Lung (tissue), 12 donors: ENCODE data around the gene PPP2R5C. TPM values are rescaled to one million over a fixed set of nuclear protein-coding genes. Genes with fewer than 3 reads are reported as not detected.
A peak's percentile ranks its signal among the peaks of the same experiment; 100 is the strongest.

Experiments used
- ATAC-seq: fragments of 200-7000 bp; cut with Tn5 transposase; one replicate; pipeline ENCODE4 v1.9.1; 2020; ENCODE audit warnings: moderate number of reproducible peaks; ENCODE audit not compliant: insufficient read depth, low FRiP score
- DNase-seq, 3 donors: peaks; one replicate each; pipeline ENCODE4 v3.0.0-alpha.2; 2013 to 2017
- H3K27ac ChIP-seq, 2 donors: one replicate each; pipeline ENCODE4 v1.5.1; 2013; ENCODE audit warnings: mild to moderate bottlenecking in 2 of 2, moderate library complexity in 2 of 2, control low read depth in 1 of 2, inconsistent platforms in 1 of 2, low read depth in 1 of 2, low read length in 1 of 2
- H3K27me3 ChIP-seq, 3 donors: one replicate each; pipeline ENCODE4 v1.5.1; 2013; ENCODE audit warnings: low read length in 2 of 3; ENCODE audit not compliant: control insufficient read depth in 3 of 3, insufficient read depth in 3 of 3
- H3K36me3 ChIP-seq, 4 donors: one replicate each; pipeline ENCODE4 v1.5.1; 2013; ENCODE audit warnings: low read length in 4 of 4, mild to moderate bottlenecking in 1 of 4, moderate library complexity in 1 of 4; ENCODE audit not compliant: control insufficient read depth in 4 of 4, insufficient read depth in 4 of 4
- H3K4me1 ChIP-seq, 5 donors: one replicate each; pipeline ENCODE4 v1.5.1; 2013; ENCODE audit warnings: low read length in 5 of 5, mild to moderate bottlenecking in 2 of 5, moderate library complexity in 1 of 5; ENCODE audit not compliant: control insufficient read depth in 5 of 5, insufficient read depth in 5 of 5
- H3K4me3 ChIP-seq: one replicate; pipeline ENCODE4 v1.5.1; 2013; ENCODE audit warnings: mild to moderate bottlenecking, control low read depth, moderate library complexity
- H3K9ac ChIP-seq, 2 donors: one replicate each; pipeline ENCODE4 v1.5.1; 2013; ENCODE audit warnings: low read length in 2 of 2, control low read depth in 1 of 2; ENCODE audit not compliant: insufficient read depth in 1 of 2
- H3K9me3 ChIP-seq, 4 donors: one replicate each; pipeline ENCODE4 v1.5.1; 2013; ENCODE audit warnings: low read length in 3 of 4, mild to moderate bottlenecking in 1 of 4, moderate library complexity in 1 of 4; ENCODE audit not compliant: control insufficient read depth in 4 of 4, insufficient read depth in 3 of 4
- WGBS, 2 donors: extraction: QIAGEN DNeasy Blood & Tissue Kit; methylation state at CpG; one replicate each; pipeline ENCODE4 v1.1.7; 2013; 5-methylcytosine and 5-hydroxymethylcytosine counted together
- polyA plus RNA-seq, 2 donors: library from polyadenylated mRNA; stranded (reverse); fragments of 200-250 nt; gene quantifications; one replicate each; pipeline ENCODE4 v1.2.1, GENCODE V29; 2013
- total RNA-seq, 2 donors: library from RNA; depleted of rRNA in 1 of 2; stranded (reverse); fragments of >200 nt in 1 of 2; gene quantifications; one replicate each; pipeline ENCODE4 v1.2.1, GENCODE V29; 2014 to 2021
- TF ChIP-seq, protein P1 (sequence below): IDR thresholded peaks from 2 replicates; pipeline ENCODE4 v1.5.1; 2012; ENCODE audit warnings: mild to moderate bottlenecking; ENCODE audit errors: control extremely low read depth, extremely low read depth
- donor health status: control.
- donor health status: control.
- donor health status: Bipolar disorder and iron deficiency.
- donor health status: healthy.
- donor health status: DM: yes; HTN: yes; CAD: no.

The PPP2R5C gene
- total and polyA plus RNA-seq, 4 donors: 66.6 to 180 (median 126) TPM

GRCh38 chr14:101877766-101878165 is 116.3 kb downstream of the PPP2R5C start:
- Histone ChIP-seq H3K27me3 (no peaks in the 10 kb centered on the region), H3K9me3 (peaks cover 0 to 2% (median 0%) of the 10 kb centered on the region in 4 donors), H3K4me1 (peaks cover 0 to 12% (median 0%) of the 10 kb centered on the region in 5 donors), H3K9ac (no peak overlapping the region), H3K27ac (peak overlapping the region; percentile 10 to 76), H3K4me3 (no peak overlapping the region), H3K36me3 (peaks cover 0 to 24% (median 10%) of the 10 kb centered on the region in 4 donors)
- DNase-seq (no peak), ATAC-seq (no peak)
- TF ChIP-seq, protein P1, sequence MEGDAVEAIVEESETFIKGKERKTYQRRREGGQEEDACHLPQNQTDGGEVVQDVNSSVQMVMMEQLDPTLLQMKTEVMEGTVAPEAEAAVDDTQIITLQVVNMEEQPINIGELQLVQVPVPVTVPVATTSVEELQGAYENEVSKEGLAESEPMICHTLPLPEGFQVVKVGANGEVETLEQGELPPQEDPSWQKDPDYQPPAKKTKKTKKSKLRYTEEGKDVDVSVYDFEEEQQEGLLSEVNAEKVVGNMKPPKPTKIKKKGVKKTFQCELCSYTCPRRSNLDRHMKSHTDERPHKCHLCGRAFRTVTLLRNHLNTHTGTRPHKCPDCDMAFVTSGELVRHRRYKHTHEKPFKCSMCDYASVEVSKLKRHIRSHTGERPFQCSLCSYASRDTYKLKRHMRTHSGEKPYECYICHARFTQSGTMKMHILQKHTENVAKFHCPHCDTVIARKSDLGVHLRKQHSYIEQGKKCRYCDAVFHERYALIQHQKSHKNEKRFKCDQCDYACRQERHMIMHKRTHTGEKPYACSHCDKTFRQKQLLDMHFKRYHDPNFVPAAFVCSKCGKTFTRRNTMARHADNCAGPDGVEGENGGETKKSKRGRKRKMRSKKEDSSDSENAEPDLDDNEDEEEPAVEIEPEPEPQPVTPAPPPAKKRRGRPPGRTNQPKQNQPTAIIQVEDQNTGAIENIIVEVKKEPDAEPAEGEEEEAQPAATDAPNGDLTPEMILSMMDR: no peak
- 86 to 89% methylated on average over 7 of the region's 7 CpGs for WGBS, 2 donors

DNA sequence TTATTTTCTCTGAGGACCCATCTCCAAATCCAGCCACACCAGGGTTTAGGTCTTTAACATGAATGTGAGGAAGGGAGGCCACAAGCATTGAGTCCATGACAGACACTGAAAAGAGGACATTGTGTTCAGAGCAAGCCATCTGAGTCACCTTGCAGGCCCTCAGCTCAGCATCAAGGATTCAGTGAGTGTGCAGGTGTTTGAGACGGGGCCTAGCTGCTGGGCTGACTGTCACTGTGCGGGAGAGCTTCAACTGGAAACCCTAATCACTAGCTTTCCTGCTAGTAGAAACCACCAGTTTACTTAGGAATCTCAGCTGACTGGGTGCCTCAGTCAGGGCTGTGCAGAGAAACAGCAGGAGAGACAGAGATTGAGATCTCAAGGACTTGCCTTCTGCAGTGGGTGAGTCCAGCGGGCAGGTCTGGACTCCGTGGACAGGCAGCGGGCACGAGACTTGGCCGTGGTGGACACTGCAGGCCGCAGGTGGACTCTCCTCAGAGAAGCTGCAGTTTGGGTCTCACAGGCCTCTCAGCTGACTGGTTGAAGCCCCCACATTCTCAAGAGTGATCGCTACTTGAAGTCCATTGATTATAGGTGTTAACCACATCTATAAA is 116.8 kb downstream of the PPP2R5C start:
- H3K27me3 ChIP-seq: no peaks in the 10 kb centered on the region
- TF ChIP-seq, protein P1: no peak
- H3K9ac ChIP-seq: no peak overlapping the region
- peak overlapping the region; percentile 10 to 76 for H3K27ac ChIP-seq
- WGBS, 2 donors: 88 to 93% methylated on average over 9 of the region's 9 CpGs
- DNase-seq (no peak), ATAC-seq (no peak)
- peaks cover 0 to 12% (median 0%) of the 10 kb centered on the region in 5 donors for H3K4me1 ChIP-seq
- peaks cover 0 to 24% (median 11%) of the 10 kb centered on the region in 4 donors for H3K36me3 ChIP-seq
- no peak overlapping the region for H3K4me3 ChIP-seq
- peaks cover 0 to 2% (median 0%) of the 10 kb centered on the region in 4 donors for H3K9me3 ChIP-seq

DNA sequence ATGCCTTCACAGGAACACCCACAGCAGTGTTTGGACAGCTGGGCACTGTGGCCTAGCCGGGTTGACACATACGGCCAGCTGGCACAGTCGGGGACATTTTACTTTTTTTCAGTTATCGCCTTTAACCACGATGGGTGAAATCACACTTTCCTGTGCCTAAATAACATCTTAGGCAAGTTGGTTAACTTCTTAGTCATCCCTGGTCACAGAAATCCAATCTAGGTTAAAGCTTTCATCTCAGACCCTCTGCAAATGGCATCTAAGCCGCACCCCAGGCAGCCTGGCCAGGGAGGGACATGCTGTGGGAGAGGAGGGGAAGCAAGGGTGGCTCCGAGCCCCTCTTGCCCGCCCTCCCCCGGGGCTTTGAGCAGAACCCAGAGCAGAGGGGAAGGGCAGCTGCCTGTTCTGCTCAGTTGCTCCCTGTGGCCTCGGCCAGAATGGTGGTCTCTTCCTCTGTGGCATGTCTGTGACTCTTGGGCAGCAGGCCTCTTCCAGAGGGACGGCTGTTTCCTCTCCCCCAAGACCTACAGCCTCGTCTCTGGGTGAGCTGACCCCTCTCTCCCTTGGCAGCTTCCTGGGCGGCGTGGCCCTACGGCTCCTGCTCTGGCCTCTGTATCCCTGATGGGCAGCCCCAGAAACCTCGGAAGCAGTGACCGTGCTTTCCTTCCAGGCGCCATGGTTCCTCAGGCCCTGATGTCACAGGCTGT is 117.5 kb downstream of the PPP2R5C start:
- Histone ChIP-seq H3K27ac (peak overlapping the region in 1 of 2 donors; percentile 76), H3K36me3 (peaks cover 4 to 30% (median 16%) of the 10 kb centered on the region in 4 donors), H3K4me1 (peaks cover 0 to 11% (median 0%) of the 10 kb centered on the region in 5 donors), H3K4me3 (no peak overlapping the region), H3K27me3 (no peaks in the 10 kb centered on the region), H3K9me3 (peaks cover 0 to 2% (median 0%) of the 10 kb centered on the region in 4 donors), H3K9ac (no peak overlapping the region)
- ATAC-seq (no peak), DNase-seq (no peak)
- WGBS, 2 donors: 52 to 80% methylated on average over 16 to 18 of the region's 18 CpGs
- TF ChIP-seq, protein P1: no peak
